Measurements from ENCODE around the gene CLEC1B. TPM values are rescaled to one million over a fixed set of nuclear protein-coding genes. Genes with fewer than 3 reads are reported as not detected.

Gene CLEC1B
- under 1 TPM in 1 of 4 donors, not detected in 3; 0.35 TPM for total RNA-seq

GRCh38 chr12:9999016-9999415 is at the start of gene CLEC1B:
Gene CLEC1B, minus strand, starts transcription at chr12:9999121. Its CDS starts 21 bp downstream, at chr12:9999100.
- no peaks in the 10 kb centered on the region for H3K27me3 ChIP-seq
- DNase-seq: no peak
- H3K4me1 ChIP-seq: no peaks in the 10 kb centered on the region
- TF ChIP-seq POLR2A (IDR thresholded peaks at IDR 0.05) (no peak), CTCF (IDR thresholded peaks at IDR 0.05) (no peak)
- no peaks in the 10 kb centered on the region for H3K36me3 ChIP-seq
- H3K9me3 ChIP-seq: no peaks in the 10 kb centered on the region
- H3K27ac ChIP-seq: no peak within 1 kb of the TSS
- intact Hi-C loops (cut with DNase I; ENCODE audit: low total_unique reads): no loop called here
- H3K4me3 ChIP-seq: no peak within 1 kb of the TSS

GRCh38 chr12:10048526-10048925 is 49.6 kb upstream of the CLEC1B start:
- Histone ChIP-seq H3K36me3 (no peaks in the 10 kb centered on the region), H3K9me3 (no peaks in the 10 kb centered on the region), H3K4me3 (no peak overlapping the region), H3K27ac (no peak overlapping the region), H3K27me3 (no peaks in the 10 kb centered on the region), H3K4me1 (no peaks in the 10 kb centered on the region)
- intact Hi-C loops (cut with DNase I; ENCODE audit: low total_unique reads): no loop called here
- no peak for TF ChIP-seq POLR2A (IDR thresholded peaks at IDR 0.05)
- TF ChIP-seq CTCF (IDR thresholded peaks at IDR 0.05): no peak
- no peak for DNase-seq

- Histone ChIP-seq H3K36me3 (no peaks in the 10 kb centered on the region), H3K4me1 (no peaks in the 10 kb centered on the region), H3K27me3 (no peaks in the 10 kb centered on the region), H3K4me3 (no peak overlapping the region), H3K9me3 (no peaks in the 10 kb centered on the region), H3K27ac (no peak overlapping the region)
- intact Hi-C loops (cut with DNase I; ENCODE audit: low total_unique reads): no loop called here
- no peak for DNase-seq
- TF ChIP-seq POLR2A (IDR thresholded peaks at IDR 0.05) (no peak), CTCF (IDR thresholded peaks at IDR 0.05) (no peak)
These were observed 43.2 kb upstream of the CLEC1B start for GRCh38 chr12:10042167-10042566.

GRCh38 chr12:10033783-10034545 is 35.0 kb upstream of the CLEC1B start:
- DNase-seq: no peak
- Histone ChIP-seq H3K27ac (no peak overlapping the region), H3K36me3 (no peaks in the 10 kb centered on the region), H3K4me1 (no peaks in the 10 kb centered on the region), H3K27me3 (no peaks in the 10 kb centered on the region), H3K9me3 (no peaks in the 10 kb centered on the region), H3K4me3 (no peak overlapping the region)
- no peak for TF ChIP-seq POLR2A (IDR thresholded peaks at IDR 0.05)
- peak in 3 of 4 experiments; percentile 14 to 24 (median 15) for TF ChIP-seq CTCF (IDR thresholded peaks at IDR 0.05)
- intact Hi-C loops (cut with DNase I; ENCODE audit: low total_unique reads): no loop called here

GRCh38 chr12:10031771-10032175 is 32.9 kb upstream of the CLEC1B start:
- Histone ChIP-seq H3K36me3 (no peaks in the 10 kb centered on the region), H3K4me1 (no peaks in the 10 kb centered on the region), H3K9me3 (no peaks in the 10 kb centered on the region), H3K27me3 (no peaks in the 10 kb centered on the region), H3K27ac (no peak overlapping the region), H3K4me3 (no peak overlapping the region)
- no peak for TF ChIP-seq CTCF (IDR thresholded peaks at IDR 0.05)
- no peak for TF ChIP-seq POLR2A (IDR thresholded peaks at IDR 0.05)
- no peak for DNase-seq
- intact Hi-C loops (cut with DNase I; ENCODE audit: low total_unique reads): no loop called here
